HG03575 (cell line): Measurements from ENCODE around the gene CLIP1.
"Not testable (repeated sequence)": the region's sequence is repeated elsewhere in the genome, so short reads cannot be mapped to it uniquely, and the experiment has no call there.

Experiments
- ATAC-seq: cut with Tn5 transposase; IDR thresholded peaks from one replicate; pipeline ENCODE4 v1.9.1; 2021; ENCODE audit not compliant: unreplicated experiment, insufficient number of reproducible peaks, low FRiP score; ENCODE audit errors: extremely low read depth

Gene CLIP1

DNA sequence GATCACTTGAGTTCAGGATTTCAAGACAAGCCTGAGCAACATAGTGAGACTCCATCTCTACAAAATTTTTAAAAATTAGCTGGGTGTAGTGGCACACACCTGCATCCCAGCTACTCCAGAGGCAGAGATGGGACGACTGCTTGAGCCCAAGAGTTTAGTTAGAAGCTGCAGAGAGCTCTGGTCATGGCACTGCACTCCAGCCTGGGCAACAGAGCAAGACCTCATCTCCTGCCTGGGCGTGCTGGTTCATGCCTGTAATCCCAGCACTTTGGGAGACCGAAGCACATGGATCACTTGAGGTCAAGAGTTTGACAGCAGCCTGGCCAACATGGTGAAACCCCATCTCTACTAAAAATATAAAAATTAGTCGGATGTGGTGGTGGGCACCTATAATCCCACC is 20.2 kb downstream of the CLIP1 start:
- no peak for ATAC-seq

DNA sequence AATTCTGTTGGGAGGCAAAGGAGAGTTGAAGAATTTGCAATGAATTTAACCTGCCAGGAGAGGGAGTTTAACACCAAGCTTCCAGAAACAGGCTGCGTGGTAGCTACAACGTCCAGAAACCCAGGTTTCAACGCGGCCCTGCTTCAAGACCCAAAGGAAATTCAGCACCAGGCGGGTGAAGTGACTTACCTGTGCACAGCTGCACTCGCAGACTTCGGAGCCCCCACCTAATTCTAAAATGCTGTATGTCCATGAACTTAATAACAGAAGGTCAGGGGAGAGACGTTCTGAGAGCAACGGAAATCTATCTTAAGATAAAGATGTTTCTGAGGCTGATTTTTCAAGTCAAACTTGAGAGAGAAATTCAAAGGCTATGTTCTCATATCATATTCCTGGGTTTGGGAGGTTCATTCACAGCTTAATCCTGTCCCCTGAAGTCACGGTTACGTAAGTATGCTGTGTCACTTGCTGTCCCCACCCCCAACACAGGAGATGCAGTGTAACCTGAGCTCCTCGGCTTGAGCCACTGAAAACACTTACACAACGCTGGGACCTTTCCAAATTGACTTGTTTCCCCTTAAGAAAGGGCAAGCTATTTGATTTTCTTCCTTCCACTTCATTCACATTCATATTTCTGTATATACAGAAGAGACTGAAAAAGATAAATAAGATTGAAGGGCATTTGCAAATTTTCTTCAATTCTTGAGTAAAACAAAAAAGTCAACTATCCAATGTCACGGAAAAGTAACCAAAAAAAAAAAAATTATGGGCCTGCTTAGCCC is 22.7 kb downstream of the CLIP1 start:
- ATAC-seq = no peak

DNA sequence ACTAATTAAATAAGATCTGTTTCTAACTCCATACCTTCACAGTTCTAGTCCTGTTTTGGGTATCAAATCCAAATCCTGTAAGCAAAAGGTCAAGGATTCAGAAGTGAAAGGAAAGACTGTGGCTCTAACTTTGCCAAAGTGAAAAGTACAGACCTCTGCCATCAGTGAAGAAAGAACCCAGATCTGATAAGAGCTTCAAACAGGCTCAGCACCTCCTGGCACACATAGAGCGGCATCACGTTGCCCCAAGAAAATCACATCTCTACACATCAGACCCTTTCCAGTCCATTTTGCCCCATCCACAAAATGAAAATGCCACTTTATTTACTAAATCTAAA is 23.2 kb downstream of the CLIP1 start:
- ATAC-seq = no peak

DNA sequence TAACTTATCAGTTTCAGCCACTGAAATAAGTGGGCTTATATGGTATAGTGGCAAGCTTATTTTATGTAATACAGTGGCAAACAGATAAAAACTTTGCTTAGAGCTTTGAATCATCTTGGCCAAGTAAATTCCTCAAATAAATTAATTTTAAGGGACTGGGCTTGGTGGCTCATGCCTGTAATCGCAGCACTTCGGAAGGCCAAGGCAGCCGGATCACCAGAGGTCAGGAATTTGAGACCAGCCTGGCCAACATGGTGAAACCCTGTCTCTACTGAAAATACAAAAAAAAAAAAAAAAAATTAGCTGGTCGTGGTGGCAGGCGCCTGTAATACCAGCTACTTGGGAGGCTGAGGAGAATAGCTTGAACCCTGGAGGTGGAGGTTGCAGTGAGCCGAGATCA is 24.5 kb downstream of the CLIP1 start:
- ATAC-seq = not testable (repeated sequence)

DNA sequence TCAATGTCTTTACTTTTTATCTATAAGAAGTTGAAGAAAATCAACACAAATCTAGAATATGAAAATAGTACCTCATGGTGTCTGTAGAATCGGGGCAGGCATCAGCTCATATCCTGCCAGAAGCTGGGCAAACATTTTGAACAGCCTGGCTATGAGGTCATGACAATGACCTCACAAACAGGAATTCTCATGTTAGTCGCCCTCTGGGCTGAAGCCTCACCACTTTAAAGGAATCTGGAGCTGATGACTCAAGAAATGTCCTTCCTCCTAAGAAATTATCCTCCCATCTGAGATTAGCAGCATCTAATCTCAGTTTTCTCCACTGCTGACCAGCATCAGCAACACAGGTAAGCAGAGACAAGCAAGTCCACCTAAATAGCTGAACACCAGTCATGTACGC is 27.1 kb downstream of the CLIP1 start:
- no peak for ATAC-seq

DNA sequence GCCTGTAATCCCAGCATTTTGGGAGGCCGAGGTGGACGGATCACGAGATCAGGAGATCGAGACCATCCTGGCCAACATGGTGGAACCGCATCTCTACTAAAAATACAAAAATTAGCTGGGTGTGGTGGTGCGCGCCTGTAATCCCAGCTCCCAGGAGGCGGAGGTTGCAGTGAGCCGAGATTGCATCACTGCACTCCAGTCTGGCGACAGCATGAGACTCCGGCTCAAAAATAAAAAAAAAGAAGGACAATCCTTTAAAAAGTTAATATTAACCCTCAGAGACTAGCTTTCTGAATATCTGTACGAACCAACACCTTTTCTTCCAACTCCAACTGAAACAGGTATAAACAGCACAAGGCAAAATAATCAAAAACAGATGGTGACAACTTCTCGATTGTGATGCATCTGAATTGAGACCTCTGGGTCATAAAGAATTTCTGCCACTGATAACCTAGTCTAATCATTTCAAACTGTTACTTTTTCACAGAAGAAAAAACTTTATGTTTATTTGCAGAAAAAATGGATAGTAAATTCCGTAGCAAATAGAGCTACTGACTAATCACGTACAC is 27.8 kb downstream of the CLIP1 start:
- ATAC-seq = no peak

DNA sequence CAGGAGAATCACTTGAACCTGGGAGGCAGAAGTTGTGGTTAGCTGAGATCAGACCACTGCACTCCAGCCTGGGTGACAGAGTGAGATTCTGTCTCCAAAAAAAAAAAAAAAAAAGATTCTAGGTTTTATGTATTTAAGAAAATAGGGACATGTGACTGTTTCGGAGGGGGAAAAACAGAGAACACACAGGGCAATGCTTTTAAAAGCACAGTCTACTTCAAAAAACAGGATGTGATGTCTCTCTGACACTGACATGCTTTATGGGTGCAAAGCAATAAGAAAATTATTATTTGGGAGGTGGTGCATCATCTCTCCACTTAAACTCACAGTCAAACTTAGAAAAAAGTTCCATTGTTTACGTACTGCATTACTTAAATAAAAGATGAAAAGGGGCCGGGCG is 28.7 kb downstream of the CLIP1 start:
- ATAC-seq = no peak

DNA sequence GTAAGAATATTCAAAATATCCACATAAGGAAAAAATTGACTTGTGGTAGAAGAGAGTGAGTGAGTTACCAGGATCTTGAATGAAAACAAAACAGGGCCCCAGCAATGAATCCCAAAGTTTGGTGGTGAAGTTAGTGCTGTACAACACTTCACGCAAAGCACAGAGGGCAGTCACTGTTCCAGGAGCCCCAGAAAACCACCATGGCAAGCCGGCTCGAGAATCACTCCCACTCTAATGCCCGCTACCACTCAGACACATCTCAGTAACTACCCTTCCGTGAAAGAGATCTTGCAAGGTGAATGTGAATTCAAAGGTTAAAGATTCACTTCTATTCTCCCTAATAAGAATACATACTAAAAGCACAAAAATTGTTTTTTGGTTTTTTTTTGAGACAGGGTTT is 30.1 kb downstream of the CLIP1 start:
- no peak for ATAC-seq

DNA sequence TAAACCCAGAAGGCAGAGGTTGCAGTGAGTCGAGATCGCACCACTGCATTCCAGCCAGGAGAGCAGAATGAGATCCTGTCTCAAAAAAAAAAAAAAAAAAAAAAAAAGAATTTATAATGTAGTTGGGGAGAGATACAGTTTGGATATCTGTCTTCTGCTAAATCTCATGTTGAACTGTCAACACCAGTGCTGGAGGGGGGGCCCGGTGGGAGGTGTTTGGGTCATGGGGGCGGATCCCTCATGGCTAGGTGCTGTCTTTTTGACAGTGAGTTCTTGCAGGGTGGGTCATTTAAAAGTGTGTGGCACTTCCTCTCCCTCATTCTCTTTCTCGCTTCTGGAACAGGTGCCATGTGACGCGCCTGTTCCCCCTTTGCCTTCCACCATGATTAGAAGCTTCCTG is 32.8 kb downstream of the CLIP1 start:
- no peak for ATAC-seq

DNA sequence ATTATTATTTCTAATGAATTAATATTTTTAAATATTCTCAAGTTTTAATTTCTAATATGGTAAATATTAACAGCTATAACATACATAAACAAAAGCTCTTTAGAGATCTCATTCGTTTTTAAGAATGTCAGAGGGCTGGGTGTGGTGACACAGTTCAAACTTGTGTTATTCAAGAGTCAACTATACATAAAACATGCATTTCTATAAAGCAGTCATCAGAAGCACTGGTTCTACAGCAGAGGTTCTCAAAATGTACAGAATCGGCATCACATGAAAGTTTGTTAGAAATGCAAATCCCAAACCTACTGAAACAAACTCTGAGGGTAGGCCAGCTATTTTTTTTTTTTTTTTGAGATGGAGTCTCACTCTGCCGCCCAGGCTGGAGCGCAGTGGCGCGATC is 34.6 kb downstream of the CLIP1 start:
- no peak for ATAC-seq

DNA sequence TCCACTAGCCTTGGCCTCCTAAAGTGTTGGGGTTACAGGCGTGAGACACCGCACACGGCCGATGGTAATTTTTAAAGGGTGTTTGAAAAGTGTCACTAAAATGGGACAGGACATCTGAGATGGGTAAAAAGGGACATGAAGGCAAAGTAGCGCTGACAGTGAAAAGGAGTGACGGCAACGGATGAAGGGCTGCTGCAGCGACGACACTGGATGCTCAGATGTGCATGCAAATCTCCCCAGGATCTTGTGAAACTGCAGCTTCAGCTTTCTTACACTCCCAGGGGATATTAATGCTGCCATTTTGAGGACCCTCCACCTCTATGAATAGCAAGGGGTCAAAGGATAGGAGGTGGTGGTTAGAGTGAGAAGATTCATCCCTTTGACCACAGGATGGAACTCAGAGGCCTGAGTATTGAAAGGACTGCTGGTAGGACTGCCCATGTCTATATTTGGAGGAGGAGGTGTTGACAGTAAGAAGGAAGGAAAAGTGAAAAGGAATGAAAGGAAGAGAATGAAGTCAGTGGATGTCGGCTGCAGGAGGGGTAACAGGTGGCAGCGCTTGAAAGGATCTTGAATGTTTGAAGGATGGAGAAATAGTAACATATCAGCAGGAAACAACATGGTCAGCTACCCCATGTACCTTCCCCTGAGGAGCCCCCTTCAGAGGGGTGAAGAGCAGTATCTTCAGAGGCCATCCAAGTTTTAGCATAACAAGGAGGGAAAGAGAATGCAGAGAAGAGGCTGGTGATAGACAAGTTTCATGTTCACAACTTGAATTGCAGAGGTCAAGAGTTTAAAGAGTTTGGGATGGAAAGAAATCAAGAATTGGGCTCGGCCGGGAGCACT is 37.1 kb downstream of the CLIP1 start:
- ATAC-seq = no peak

DNA sequence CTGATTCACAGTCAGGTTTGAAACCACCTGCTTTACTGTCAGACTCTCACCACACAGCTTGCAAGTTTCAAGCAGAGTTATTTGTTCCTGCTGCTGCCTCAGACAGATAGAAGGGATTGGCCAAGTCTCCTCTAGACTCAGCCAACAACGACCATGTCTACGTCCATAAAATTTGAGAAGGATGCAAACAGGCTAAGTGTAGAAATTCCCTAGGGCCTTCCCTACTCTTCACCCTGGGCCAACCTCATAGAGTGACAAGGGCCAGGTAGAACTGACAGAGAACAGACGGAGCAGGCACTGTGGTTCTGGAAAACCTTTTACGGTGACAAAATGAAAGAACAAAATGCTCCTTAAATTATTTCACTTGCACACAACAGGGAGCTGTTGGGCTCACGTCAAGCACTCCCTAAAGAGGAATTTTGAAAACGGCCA is 39.5 kb downstream of the CLIP1 start:
- ATAC-seq = no peak

DNA sequence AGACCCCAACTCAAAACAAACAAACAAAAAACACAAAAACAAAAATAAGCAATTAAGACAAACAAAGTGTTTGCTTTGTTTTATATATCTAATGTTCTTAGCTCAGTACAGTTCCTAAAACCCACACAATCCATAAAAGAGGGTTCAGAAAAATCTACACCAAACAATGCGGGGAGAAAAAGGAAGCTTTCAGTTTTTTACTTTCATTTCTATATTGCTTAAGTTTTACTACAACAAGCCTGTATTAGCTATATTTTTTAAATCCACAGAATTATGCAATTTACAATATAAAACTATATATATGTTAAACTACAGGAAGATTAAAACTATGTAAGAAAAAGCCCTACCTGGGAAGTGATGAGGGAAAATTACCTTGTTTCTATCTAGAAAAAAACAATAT is 41.4 kb downstream of the CLIP1 start:
- no peak for ATAC-seq

DNA sequence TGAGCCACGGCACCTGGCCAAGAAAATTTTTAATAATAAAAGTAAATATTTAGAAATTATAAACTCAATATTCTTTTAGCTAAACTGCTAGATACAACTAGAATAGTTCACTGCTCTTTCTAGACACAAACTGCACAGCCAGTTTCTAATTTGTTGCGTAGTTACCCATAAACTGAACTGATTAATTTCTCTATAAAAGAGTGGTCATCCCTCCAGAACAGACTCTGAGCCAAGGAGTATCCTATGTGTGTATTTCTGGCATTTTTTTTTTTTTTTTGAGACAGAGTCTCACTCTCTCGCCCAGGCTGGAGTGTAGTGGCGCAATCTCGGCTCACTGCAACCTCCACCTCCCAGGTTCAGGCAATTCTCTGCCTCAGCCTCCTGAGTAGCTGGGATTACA is 45.7 kb downstream of the CLIP1 start:
- ATAC-seq = not testable (repeated sequence)

DNA sequence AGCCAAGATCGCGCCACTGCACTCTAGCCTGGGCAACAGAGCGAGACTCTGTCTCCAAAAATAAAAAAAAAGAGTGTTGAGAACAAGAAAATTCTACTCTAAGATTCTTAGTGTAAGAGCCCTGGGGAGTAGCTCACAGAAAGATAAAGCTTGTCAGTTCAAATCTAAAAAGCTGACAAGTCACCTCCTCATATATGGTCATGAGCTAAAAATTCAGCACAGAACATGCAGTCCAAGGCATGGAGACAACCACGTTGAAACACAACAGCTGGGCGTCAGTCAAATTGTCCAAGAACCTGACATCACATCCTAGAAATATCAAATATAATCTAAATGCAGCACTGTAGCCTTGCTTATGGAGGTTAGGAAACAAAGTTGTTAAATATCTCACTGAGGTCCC is 47.8 kb downstream of the CLIP1 start:
- ATAC-seq = no peak

DNA sequence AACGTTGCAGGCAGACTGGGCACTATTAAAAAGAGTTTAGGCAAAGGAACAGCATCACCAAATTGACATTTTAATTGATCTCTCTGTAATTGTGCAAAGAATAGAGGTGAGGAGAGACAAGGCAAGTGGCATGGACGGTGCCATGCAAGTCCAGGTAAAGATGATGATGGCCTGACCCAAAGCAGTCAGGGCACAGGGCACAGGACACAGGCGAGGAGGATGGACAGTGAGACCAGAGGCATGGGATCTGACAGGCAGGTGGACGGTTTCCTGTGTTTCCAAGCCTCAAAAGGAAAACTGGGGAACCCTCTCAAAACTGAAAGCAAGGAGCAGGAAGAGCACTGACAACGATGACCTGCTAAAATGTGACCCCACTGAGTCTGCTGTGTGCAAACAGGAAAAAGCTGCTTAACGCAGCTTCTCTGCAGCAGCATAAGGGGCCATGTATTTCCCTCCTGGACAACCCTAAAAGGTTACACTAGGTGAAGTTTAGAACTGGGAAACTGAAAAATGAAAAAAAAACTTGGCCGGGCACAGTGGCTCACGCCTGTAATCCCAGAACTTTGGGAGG is 50.9 kb downstream of the CLIP1 start:
- no peak for ATAC-seq

DNA sequence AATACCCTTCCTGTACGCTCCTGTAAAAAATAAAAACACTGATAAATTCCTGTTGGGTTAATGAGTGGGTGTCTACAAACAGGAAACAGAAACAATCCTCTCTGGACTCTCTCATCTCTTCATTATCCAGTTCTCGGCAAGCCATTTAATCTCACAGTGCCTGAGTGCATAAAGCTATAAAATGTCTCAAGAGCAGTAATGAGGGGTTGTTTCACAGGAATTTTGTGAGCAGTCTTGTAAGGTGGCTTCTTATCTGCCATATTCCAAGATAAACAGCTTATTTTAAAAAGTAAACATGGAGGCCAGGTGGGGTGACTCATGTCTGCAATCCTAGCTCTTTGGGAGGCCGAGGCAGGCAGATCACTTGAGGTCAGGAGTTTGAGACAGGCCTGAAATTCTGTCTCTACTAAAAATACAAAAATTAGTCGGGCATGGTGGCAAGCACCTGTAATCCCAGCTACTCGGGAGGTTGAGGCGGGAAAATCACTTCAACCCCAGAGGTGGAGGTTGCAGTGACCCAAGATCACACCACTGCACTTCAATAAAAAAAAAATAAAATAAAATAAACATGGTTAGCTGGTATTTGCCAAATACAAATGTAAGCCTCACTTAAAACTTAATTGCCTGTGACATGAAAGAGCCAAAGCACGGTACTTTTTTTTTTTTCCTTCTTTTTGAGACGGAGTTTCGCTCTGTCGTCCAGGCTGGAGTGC is 54.0 kb downstream of the CLIP1 start:
- no peak for ATAC-seq

DNA sequence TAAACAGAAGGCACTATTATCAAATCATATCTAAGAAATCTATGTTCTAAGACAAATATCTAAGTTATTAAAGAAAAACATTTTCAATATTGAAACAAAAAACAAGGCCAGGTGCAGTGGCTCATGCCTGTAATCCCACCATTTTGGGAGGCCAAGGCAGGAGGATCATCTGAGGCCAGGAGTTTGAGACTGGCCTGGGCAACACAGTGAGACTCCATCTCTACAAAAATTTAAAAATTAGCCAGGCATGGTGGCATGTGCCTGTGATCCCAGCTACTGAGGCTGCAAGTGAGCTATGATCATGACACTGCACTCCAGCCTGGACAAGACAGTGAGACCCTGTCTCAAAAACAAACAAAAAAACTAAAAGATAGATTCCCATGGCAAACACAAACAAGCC is 54.8 kb downstream of the CLIP1 start:
- not testable (repeated sequence) for ATAC-seq
